ENCODE results near the gene TANGO2.

TANGO2 gene

GRCh38 chr22:19996694-19997384 is 24.1 kb upstream of the TANGO2 start:
- no peak for DNase-seq (ENCODE audit: low read depth)

- no peak for DNase-seq (ENCODE audit: low read depth)
These were observed 23.2 kb upstream of the TANGO2 start for GRCh38 chr22:19997561-19998231.

GRCh38 chr22:19998232-19998951 is 22.5 kb upstream of the TANGO2 start:
- DNase-seq (ENCODE audit: low read depth), result no peak

- DNase-seq (ENCODE audit: low read depth), result no peak
These were observed 21.7 kb upstream of the TANGO2 start for GRCh38 chr22:19998991-19999820.

GRCh38 chr22:20000246-20001081 is 20.4 kb upstream of the TANGO2 start:
- DNase-seq (ENCODE audit: low read depth), result no peak

GRCh38 chr22:20001082-20001638 is 19.8 kb upstream of the TANGO2 start:
- no peak for DNase-seq (ENCODE audit: low read depth)

GRCh38 chr22:20002128-20002527 is 18.8 kb upstream of the TANGO2 start:
- no peak for DNase-seq (ENCODE audit: low read depth)

- DNase-seq (ENCODE audit: low read depth), result no peak
These were observed 18.3 kb upstream of the TANGO2 start for GRCh38 chr22:20002636-20003035.

- DNase-seq (ENCODE audit: low read depth), result no peak
These were observed 17.6 kb upstream of the TANGO2 start for GRCh38 chr22:20003304-20003703.

- DNase-seq (ENCODE audit: low read depth), result no peak
These were observed 16.4 kb upstream of the TANGO2 start for GRCh38 chr22:20004464-20004863.

- no peak for DNase-seq (ENCODE audit: low read depth)
These were observed 12.5 kb upstream of the TANGO2 start for GRCh38 chr22:20008221-20008995.

- DNase-seq (ENCODE audit: low read depth), result no peak
These were observed 11.9 kb upstream of the TANGO2 start for GRCh38 chr22:20009018-20009491.

- no peak for DNase-seq (ENCODE audit: low read depth)
These were observed 11.2 kb upstream of the TANGO2 start for GRCh38 chr22:20009582-20010306.

GRCh38 chr22:20010307-20011122 is 10.4 kb upstream of the TANGO2 start:
- no peak for DNase-seq (ENCODE audit: low read depth)

- no peak for DNase-seq (ENCODE audit: low read depth)
These were observed 9.6 kb upstream of the TANGO2 start for GRCh38 chr22:20011123-20011992.

GRCh38 chr22:20011993-20012740 is 8.7 kb upstream of the TANGO2 start:
- no peak for DNase-seq (ENCODE audit: low read depth)

Data from stimulated activated CD8-positive, alpha-beta memory T cell treated with anti-CD3 and anti-CD28 coated beads, Interleukin-4, amount 100 ng/mL, for 24 hours (primary cell).